Lower lobe of right lung (tissue), 2 donors: ENCODE data around the gene GPR37L1. TPM values are rescaled to one million over a fixed set of nuclear protein-coding genes. Genes with fewer than 3 reads are reported as not detected.

ENCODE experiments used
- ATAC-seq, 2 donors: fragments of 200-7000 bp; cut with Tn5 transposase; one replicate each; pipeline ENCODE4 v1.9.1; 2020 to 2022; ENCODE audit warnings: mild to moderate bottlenecking in 2 of 2, moderate library complexity in 2 of 2
- DNase-seq: peaks from one replicate; pipeline ENCODE4 v3.0.0-alpha.2; 2020
- H3K27ac ChIP-seq: fragments of 200-600 bp; one replicate; pipeline ENCODE4 v1.8.0; 2022
- H3K27me3 ChIP-seq: fragments of 200-600 bp; one replicate; pipeline ENCODE4 v1.8.0; 2022; ENCODE audit warnings: low read depth
- H3K36me3 ChIP-seq: fragments of 200-600 bp; one replicate; pipeline ENCODE4 v1.8.0; 2022; ENCODE audit warnings: mild to moderate bottlenecking
- H3K4me1 ChIP-seq: fragments of 200-600 bp; one replicate; pipeline ENCODE4 v1.8.0; 2022
- H3K4me3 ChIP-seq: fragments of 200-600 bp; one replicate; pipeline ENCODE4 v1.8.0; 2022; ENCODE audit warnings: mild to moderate bottlenecking
- H3K9me3 ChIP-seq: fragments of 200-600 bp; one replicate; pipeline ENCODE4 v1.8.0; 2022
- intact Hi-C: fragments of 100-400 bp; cut with DNase I; formaldehyde crosslinking; loops from one replicate; pipeline ENCODE4 v1.11.0; 2022
- total RNA-seq: library from RNA; stranded (reverse); fragmentation: NEBNext Ultra II Directional; extraction: Animal tissue kit (Norgen Biotek cat#: 25700); gene quantifications from one replicate; pipeline ENCODE4 v1.2.1, GENCODE V29; 2021
- TF ChIP-seq, protein P1 (sequence below): fragments of 200-600 bp; IDR thresholded peaks from one replicate; pipeline ENCODE4 v1.8.0; 2022; ENCODE audit warnings: antibody characterized with exemption, mild to moderate bottlenecking
- donor health status: DM: no; HTN: yes; CAD: no; lungs with severe emphysema.

Gene GPR37L1
- total RNA-seq, 1 donor from 2014 or later: 0.06 TPM

DNA sequence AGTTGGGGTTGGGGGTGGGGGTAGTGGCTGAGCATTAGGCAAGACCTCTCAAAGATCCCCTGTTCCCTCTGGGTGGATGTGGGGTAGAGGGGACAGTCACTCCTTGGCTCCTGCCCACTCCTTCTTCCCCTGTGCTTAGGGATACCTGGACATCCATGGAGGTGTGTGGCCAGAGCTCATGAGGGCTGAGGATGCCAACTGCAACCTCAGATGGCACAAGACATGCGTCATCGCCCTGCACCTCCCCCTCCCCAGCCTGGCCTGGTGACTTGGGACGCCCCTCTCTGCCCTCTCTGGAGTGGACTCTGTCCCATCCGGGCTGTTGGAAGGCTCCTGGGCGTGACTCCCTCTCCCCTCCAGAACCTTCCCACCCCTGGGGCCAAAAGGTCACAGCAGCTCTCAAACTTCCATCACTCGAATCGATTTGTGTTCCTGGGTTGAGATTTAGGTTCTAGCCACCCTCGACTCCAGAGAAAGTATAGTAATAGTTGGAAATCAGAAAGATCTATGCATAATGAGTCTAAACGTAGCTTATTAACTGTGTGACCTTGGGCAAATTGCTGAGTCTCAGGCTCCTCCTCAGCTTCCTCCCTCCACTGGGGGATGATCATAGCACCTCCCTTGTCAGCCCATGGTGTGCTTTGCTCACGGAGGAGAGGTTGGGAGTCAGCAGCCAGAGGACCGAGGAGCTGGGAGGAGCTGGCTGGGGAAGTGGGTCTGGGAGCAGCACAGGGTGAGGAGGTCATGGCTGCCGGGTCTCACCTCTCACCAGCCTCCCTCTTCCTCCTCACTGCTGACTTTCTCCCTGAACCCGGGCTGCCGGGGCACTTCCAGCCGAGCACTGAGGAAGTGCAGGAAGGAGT, 39.9 kb downstream of the GPR37L1 start:
- TF ChIP-seq, protein P1, sequence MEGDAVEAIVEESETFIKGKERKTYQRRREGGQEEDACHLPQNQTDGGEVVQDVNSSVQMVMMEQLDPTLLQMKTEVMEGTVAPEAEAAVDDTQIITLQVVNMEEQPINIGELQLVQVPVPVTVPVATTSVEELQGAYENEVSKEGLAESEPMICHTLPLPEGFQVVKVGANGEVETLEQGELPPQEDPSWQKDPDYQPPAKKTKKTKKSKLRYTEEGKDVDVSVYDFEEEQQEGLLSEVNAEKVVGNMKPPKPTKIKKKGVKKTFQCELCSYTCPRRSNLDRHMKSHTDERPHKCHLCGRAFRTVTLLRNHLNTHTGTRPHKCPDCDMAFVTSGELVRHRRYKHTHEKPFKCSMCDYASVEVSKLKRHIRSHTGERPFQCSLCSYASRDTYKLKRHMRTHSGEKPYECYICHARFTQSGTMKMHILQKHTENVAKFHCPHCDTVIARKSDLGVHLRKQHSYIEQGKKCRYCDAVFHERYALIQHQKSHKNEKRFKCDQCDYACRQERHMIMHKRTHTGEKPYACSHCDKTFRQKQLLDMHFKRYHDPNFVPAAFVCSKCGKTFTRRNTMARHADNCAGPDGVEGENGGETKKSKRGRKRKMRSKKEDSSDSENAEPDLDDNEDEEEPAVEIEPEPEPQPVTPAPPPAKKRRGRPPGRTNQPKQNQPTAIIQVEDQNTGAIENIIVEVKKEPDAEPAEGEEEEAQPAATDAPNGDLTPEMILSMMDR: no peak
- Histone ChIP-seq H3K4me1 (peaks cover 28% of the 10 kb centered on the region), H3K36me3 (no peaks in the 10 kb centered on the region), H3K27ac (peak overlapping the region; percentile 76), H3K9me3 (no peaks in the 10 kb centered on the region), H3K4me3 (no peak overlapping the region), H3K27me3 (no peaks in the 10 kb centered on the region)
- ATAC-seq (peak in 1 of 2 donors; percentile 4), DNase-seq (no peak)
- intact Hi-C loops: no loop called here

DNA sequence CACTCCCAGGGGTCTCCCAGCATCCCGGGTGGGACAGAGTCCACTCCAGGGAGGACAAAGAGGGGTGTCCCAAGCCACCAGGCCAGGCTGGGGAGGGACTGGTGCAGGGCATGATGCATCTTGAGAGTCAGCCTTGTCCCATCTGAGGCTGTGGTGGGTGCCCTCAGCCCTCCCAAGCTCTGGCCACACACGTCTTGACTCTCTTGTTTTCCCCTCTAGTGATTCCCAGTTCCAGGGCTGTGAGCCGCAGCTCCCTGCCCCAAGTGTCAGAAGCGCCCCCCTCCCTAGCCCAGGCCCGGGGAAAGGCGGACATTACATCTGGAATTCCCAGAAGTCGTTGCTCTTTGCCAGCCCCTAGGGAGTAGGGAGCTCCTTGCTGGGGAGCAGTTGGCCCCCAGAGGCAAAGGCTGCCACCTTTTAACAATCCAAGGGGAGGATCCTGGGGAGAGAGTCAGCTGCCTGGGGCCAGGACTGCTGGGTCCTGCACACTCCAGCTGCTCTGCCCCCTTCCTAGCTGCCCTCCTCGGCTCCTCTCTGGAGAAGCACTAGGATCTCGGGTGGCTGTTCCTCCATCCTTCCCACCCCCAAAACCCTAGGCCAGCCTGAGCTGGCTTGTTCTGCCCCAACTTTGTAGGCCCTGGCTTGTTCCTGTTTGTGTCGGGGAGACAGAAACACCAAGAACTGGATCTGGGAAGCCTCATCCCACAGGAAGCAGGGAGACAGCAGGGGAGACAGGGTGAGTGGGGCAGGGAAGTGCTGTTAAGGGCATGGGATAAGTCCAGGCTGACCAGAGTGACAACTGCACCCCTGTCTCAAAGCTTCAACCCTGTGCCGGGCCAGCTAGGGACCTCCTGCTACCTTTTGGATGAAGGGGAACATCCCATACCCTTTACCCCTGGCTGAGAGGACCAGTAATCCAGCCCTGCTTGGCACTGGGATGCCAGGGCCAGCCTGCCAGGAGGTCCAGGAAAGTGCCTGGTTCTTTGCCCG, 40.9 kb downstream of the GPR37L1 start:
- Histone ChIP-seq H3K36me3 (no peaks in the 10 kb centered on the region), H3K27me3 (no peaks in the 10 kb centered on the region), H3K9me3 (no peaks in the 10 kb centered on the region), H3K27ac (peak overlapping the region; percentile 60), H3K4me3 (no peak overlapping the region), H3K4me1 (peaks cover 31% of the 10 kb centered on the region)
- no peak for DNase-seq
- ATAC-seq: no peak
- TF ChIP-seq, protein P1: no peak
- intact Hi-C loops: no loop called here

GRCh38 chr1:202164271-202165037, 41.7 kb downstream of the GPR37L1 start:
- intact Hi-C loops: no loop called here
- Histone ChIP-seq H3K4me3 (no peak overlapping the region), H3K36me3 (no peaks in the 10 kb centered on the region), H3K4me1 (peaks cover 31% of the 10 kb centered on the region), H3K27me3 (no peaks in the 10 kb centered on the region), H3K27ac (no peak overlapping the region), H3K9me3 (no peaks in the 10 kb centered on the region)
- peak in 1 of 2 donors; percentile 3 for ATAC-seq
- TF ChIP-seq, protein P1: no peak
- DNase-seq: no peak

GRCh38 chr1:202165267-202165941, 42.7 kb downstream of the GPR37L1 start:
- DNase-seq (no peak), ATAC-seq (no peak)
- H3K4me3 ChIP-seq: no peak overlapping the region
- TF ChIP-seq, protein P1: no peak
- no peaks in the 10 kb centered on the region for H3K9me3 ChIP-seq
- intact Hi-C loops: no loop called here
- H3K27me3 ChIP-seq: no peaks in the 10 kb centered on the region
- peaks cover 31% of the 10 kb centered on the region for H3K4me1 ChIP-seq
- H3K36me3 ChIP-seq: no peaks in the 10 kb centered on the region
- no peak overlapping the region for H3K27ac ChIP-seq
